GM19397 (cell line): ENCODE measurements around the gene CMTM1.
"Not testable (repeated sequence)": the region's sequence is repeated elsewhere in the genome, so short reads cannot be mapped to it uniquely, and the experiment has no call there.

Experiments
- ATAC-seq: cut with Tn5 transposase; IDR thresholded peaks from one replicate; pipeline ENCODE4 v1.9.1; 2021; ENCODE audit warnings: mild to moderate bottlenecking, moderate library complexity; ENCODE audit not compliant: unreplicated experiment

The CMTM1 gene

GRCh38 chr16:66561381-66562080 lies 4.7 kb upstream of the CMTM1 start:
- ATAC-seq = no peak

GRCh38 chr16:66562409-66562808 lies 3.8 kb upstream of the CMTM1 start:
- no peak for ATAC-seq

- no peak for ATAC-seq
Measured at GRCh38 chr16:66562986-66563385, 3.3 kb upstream of the CMTM1 start.

GRCh38 chr16:66563574-66564334 lies 2.5 kb upstream of the CMTM1 start:
- ATAC-seq = no peak

GRCh38 chr16:66567270-66567669 lies 1.0 kb downstream of the CMTM1 start:
- ATAC-seq = not testable (repeated sequence)

- no peak for ATAC-seq
Measured at GRCh38 chr16:66568355-66568754, 2.1 kb downstream of the CMTM1 start.

- no peak for ATAC-seq
Measured at GRCh38 chr16:66569131-66569530, 2.9 kb downstream of the CMTM1 start.

- ATAC-seq = no peak
Measured at GRCh38 chr16:66569827-66570405, 3.7 kb downstream of the CMTM1 start.

- ATAC-seq = no peak
Measured at GRCh38 chr16:66572356-66572755, 6.1 kb downstream of the CMTM1 start.

GRCh38 chr16:66574081-66574480 lies 7.8 kb downstream of the CMTM1 start:
- no peak for ATAC-seq

GRCh38 chr16:66574531-66574930 lies 8.3 kb downstream of the CMTM1 start:
- no peak for ATAC-seq

- no peak for ATAC-seq
Measured at GRCh38 chr16:66575060-66575459, 8.8 kb downstream of the CMTM1 start.

- ATAC-seq = no peak
Measured at GRCh38 chr16:66576296-66576695, 10.1 kb downstream of the CMTM1 start.

- ATAC-seq = no peak
Measured at GRCh38 chr16:66578651-66579531, 12.7 kb downstream of the CMTM1 start, which contains the start of gene CMTM2. CMTM2 (plus strand) TSS chr16:66579463; CDS start chr16:66579608, 145 bp downstream.

- ATAC-seq = no peak
Measured at GRCh38 chr16:66580605-66581209, 14.5 kb downstream of the CMTM1 start.

- ATAC-seq = no peak
Measured at GRCh38 chr16:66581246-66581952, 15.2 kb downstream of the CMTM1 start.

GRCh38 chr16:66585481-66586239 lies 19.4 kb downstream of the CMTM1 start:
- ATAC-seq = no peak

- ATAC-seq = no peak
Measured at GRCh38 chr16:66587881-66588600, 21.8 kb downstream of the CMTM1 start.
